ENCODE data around the gene GAL3ST2. TPM values are rescaled to one million over a fixed set of nuclear protein-coding genes. Genes with fewer than 3 reads are reported as not detected.

Gene GAL3ST2
- total RNA-seq, 1 donor from 2014 or later = not detected

- H3K79me2 ChIP-seq (ENCODE audit: insufficient read depth, low read length) = no peaks in the 10 kb centered on the region
- H3K27me3 ChIP-seq (ENCODE audit: insufficient read depth, low read length) = peaks cover 3% of the 10 kb centered on the region
- H3K4me3 ChIP-seq (ENCODE audit: insufficient read depth, low read depth, low read length) = no peak overlapping the region
- Mint-ChIP-seq H3K9me3 (ENCODE audit: unreplicated experiment) (peaks cover 6% of the 10 kb centered on the region), H3K27ac (ENCODE audit: unreplicated experiment) (no peak overlapping the region), H3K4me1 (ENCODE audit: low read depth, unreplicated experiment) (no peaks in the 10 kb centered on the region), H3K27me3 (ENCODE audit: low read depth, unreplicated experiment) (peaks cover 33% of the 10 kb centered on the region), H3K4me3 (ENCODE audit: unreplicated experiment) (no peak overlapping the region), H3K36me3 (ENCODE audit: low read depth, unreplicated experiment) (peaks cover 9% of the 10 kb centered on the region)
- DNase-seq (ENCODE audit: low read depth) (no peak), FAIRE-seq (no peak)
- no peaks in the 10 kb centered on the region for H3K9me3 ChIP-seq (ENCODE audit: insufficient read depth, low read depth, low read length)
- H2AFZ ChIP-seq (ENCODE audit: low read depth, low read length) = no peak overlapping the region
- TF ChIP-seq EZH2 (IDR thresholded peaks at IDR 0.05; ENCODE audit: insufficient read depth, low read length) (no peak), CTCF (IDR thresholded peaks at IDR 0.05; ENCODE audit: insufficient read depth, low read depth, low read length) (no peak)
- H4K20me1 ChIP-seq (ENCODE audit: insufficient read depth, low read length) = no peaks in the 10 kb centered on the region
- no peak overlapping the region for H3K27ac ChIP-seq (ENCODE audit: low read depth, low read length)
- H3K9ac ChIP-seq (ENCODE audit: low read length) = no peak overlapping the region
- H3K36me3 ChIP-seq (ENCODE audit: insufficient read depth, low read length) = no peaks in the 10 kb centered on the region
- H3K4me1 ChIP-seq (ENCODE audit: insufficient read depth, low read length) = peaks cover under 1% of the 10 kb centered on the region
- H3K4me2 ChIP-seq (ENCODE audit: low read length) = no peak overlapping the region
Measured at GRCh38 chr2:241798081-241798630, 21.5 kb downstream of the GAL3ST2 start.

- no peak overlapping the region for H3K4me3 ChIP-seq (ENCODE audit: insufficient read depth, low read depth, low read length)
- FAIRE-seq (no peak), DNase-seq (ENCODE audit: low read depth) (no peak)
- no peak overlapping the region for H3K4me2 ChIP-seq (ENCODE audit: low read length)
- H2AFZ ChIP-seq (ENCODE audit: low read depth, low read length) = no peak overlapping the region
- no peak overlapping the region for H3K27ac ChIP-seq (ENCODE audit: low read depth, low read length)
- Mint-ChIP-seq H3K4me3 (ENCODE audit: unreplicated experiment) (no peak overlapping the region), H3K36me3 (ENCODE audit: low read depth, unreplicated experiment) (peaks cover 8% of the 10 kb centered on the region), H3K27me3 (ENCODE audit: low read depth, unreplicated experiment) (peaks cover 35% of the 10 kb centered on the region), H3K4me1 (ENCODE audit: low read depth, unreplicated experiment) (no peaks in the 10 kb centered on the region), H3K27ac (ENCODE audit: unreplicated experiment) (no peak overlapping the region), H3K9me3 (ENCODE audit: unreplicated experiment) (no peaks in the 10 kb centered on the region)
- no peak overlapping the region for H3K9ac ChIP-seq (ENCODE audit: low read length)
- no peaks in the 10 kb centered on the region for H3K79me2 ChIP-seq (ENCODE audit: insufficient read depth, low read length)
- TF ChIP-seq EZH2 (IDR thresholded peaks at IDR 0.05; ENCODE audit: insufficient read depth, low read length) (no peak), CTCF (IDR thresholded peaks at IDR 0.05; ENCODE audit: insufficient read depth, low read depth, low read length) (no peak)
- no peaks in the 10 kb centered on the region for H3K36me3 ChIP-seq (ENCODE audit: insufficient read depth, low read length)
- no peaks in the 10 kb centered on the region for H3K9me3 ChIP-seq (ENCODE audit: insufficient read depth, low read depth, low read length)
- peaks cover 8% of the 10 kb centered on the region for H3K4me1 ChIP-seq (ENCODE audit: insufficient read depth, low read length)
- no peaks in the 10 kb centered on the region for H4K20me1 ChIP-seq (ENCODE audit: insufficient read depth, low read length)
- H3K27me3 ChIP-seq (ENCODE audit: insufficient read depth, low read length) = peaks cover 3% of the 10 kb centered on the region
Measured at GRCh38 chr2:241798631-241799521, 22.3 kb downstream of the GAL3ST2 start.
